MM.1S (cell line): ENCODE measurements around the gene TRIOBP.

Experiments used
- DNase-seq: peaks from one replicate; pipeline ENCODE4 v3.0.0-alpha.2; 2015
- H2AFZ ChIP-seq: fragments of 300-600 bp; sonication (generic); 2 replicates; pipeline ENCODE4 v1.6.0; 2016; ENCODE audit warnings: antibody characterized with exemption, low read length
- H3F3A ChIP-seq: fragments of 300-600 bp; sonication (generic); 2 replicates; pipeline ENCODE4 v1.6.1; 2016; ENCODE audit warnings: mild to moderate bottlenecking, antibody characterized with exemption, low read length, moderate library complexity, mixed read lengths; ENCODE audit not compliant: insufficient read depth
- H3K27ac ChIP-seq: fragments of 300-600 bp; sonication (generic); 2 replicates; pipeline ENCODE4 v1.5.1; 2016; ENCODE audit warnings: mild to moderate bottlenecking, low read length
- H3K27me3 ChIP-seq: fragments of 300-600 bp; sonication (generic); replicated peaks from 2 replicates; pipeline ENCODE4 v1.6.0; 2016; ENCODE audit warnings: low read length; ENCODE audit not compliant: insufficient read depth
- H3K36me3 ChIP-seq: fragments of 300-600 bp; sonication (generic); replicated peaks from 2 replicates; pipeline ENCODE4 v1.6.1; 2016; ENCODE audit warnings: mild to moderate bottlenecking, low read length, mixed read lengths; ENCODE audit not compliant: insufficient read depth
- H3K4me1 ChIP-seq: fragments of 300-600 bp; sonication (generic); 2 replicates; pipeline ENCODE4 v1.6.1; 2016; ENCODE audit warnings: low read length, mixed read lengths
- H3K4me2 ChIP-seq: fragments of 300-600 bp; sonication (generic); 2 replicates; pipeline ENCODE4 v1.6.0; 2016; ENCODE audit warnings: low read depth, low read length
- H3K4me3 ChIP-seq: fragments of 300-600 bp; sonication (generic); 2 replicates; pipeline ENCODE4 v1.5.1; 2016; ENCODE audit warnings: low read length, mixed read lengths
- H3K79me2 ChIP-seq: fragments of 300-600 bp; sonication (generic); 2 replicates; pipeline ENCODE4 v1.6.1; 2016; ENCODE audit warnings: mixed run types, low read length, mixed read lengths
- H3K9ac ChIP-seq: fragments of 300-600 bp; sonication (generic); 2 replicates; pipeline ENCODE4 v1.6.1; 2016; ENCODE audit warnings: low read length, mixed read lengths
- H3K9me2 ChIP-seq: fragments of 300-600 bp; sonication (generic); replicated peaks from 2 replicates; pipeline ENCODE4 v1.6.1; 2016; ENCODE audit warnings: mild to moderate bottlenecking, low read length, mixed read lengths; ENCODE audit not compliant: insufficient read depth
- H3K9me3 ChIP-seq: fragments of 300-600 bp; sonication (generic); replicated peaks from 2 replicates; pipeline ENCODE4 v1.6.1; 2016; ENCODE audit warnings: mild to moderate bottlenecking, low read length, mixed read lengths; ENCODE audit not compliant: insufficient read depth
- H4K20me1 ChIP-seq: fragments of 300-600 bp; sonication (generic); 2 replicates; pipeline ENCODE4 v1.6.1; 2016; ENCODE audit warnings: mild to moderate bottlenecking, low read length, moderate library complexity, mixed read lengths; ENCODE audit not compliant: insufficient read depth
- CTCF ChIP-seq: fragments of 300-600 bp; sonication (generic); IDR thresholded peaks from 2 replicates; pipeline ENCODE4 v1.5.1; 2016; ENCODE audit warnings: antibody characterized with exemption, low read length, mixed read lengths
- EZH2 ChIP-seq: fragments of 300-600 bp; sonication (generic); optimal IDR thresholded peaks from 2 replicates; pipeline ENCODE3; 2017; ENCODE audit warnings: low read depth, mild to moderate bottlenecking, antibody characterized with exemption, low read length, mixed read lengths
- EZH2phosphoT487 ChIP-seq: fragments of 300-600 bp; sonication (generic); IDR thresholded peaks from 2 replicates; pipeline ENCODE4 v1.6.1; 2018; ENCODE audit warnings: antibody characterized with exemption, low read length

TRIOBP gene

GRCh38 chr22:37709445-37709765, 12.6 kb downstream of the TRIOBP start:
- Histone ChIP-seq H3K9me2 (no peaks in the 10 kb centered on the region), H3K27me3 (no peaks in the 10 kb centered on the region), H3K27ac (no peak overlapping the region), H3K4me2 (no peak overlapping the region), H2AFZ (no peak overlapping the region), H3K36me3 (no peaks in the 10 kb centered on the region), H3K9ac (no peak overlapping the region), H4K20me1 (no peaks in the 10 kb centered on the region), H3F3A (no peaks in the 10 kb centered on the region), H3K9me3 (no peaks in the 10 kb centered on the region), H3K79me2 (no peaks in the 10 kb centered on the region), H3K4me1 (no peaks in the 10 kb centered on the region), H3K4me3 (no peak overlapping the region)
- DNase-seq, result no peak
- TF ChIP-seq EZH2 (no peak), EZH2phosphoT487 (no peak), CTCF (no peak)

GRCh38 chr22:37710675-37711074, 13.8 kb downstream of the TRIOBP start:
- no peak overlapping the region for H2AFZ ChIP-seq
- H3K27ac ChIP-seq, result no peak overlapping the region
- H3K9me2 ChIP-seq, result no peaks in the 10 kb centered on the region
- no peaks in the 10 kb centered on the region for H3K36me3 ChIP-seq
- H3K27me3 ChIP-seq, result no peaks in the 10 kb centered on the region
- no peaks in the 10 kb centered on the region for H3K79me2 ChIP-seq
- H3K4me3 ChIP-seq, result no peak overlapping the region
- no peaks in the 10 kb centered on the region for H3F3A ChIP-seq
- H3K9ac ChIP-seq, result no peak overlapping the region
- H3K4me1 ChIP-seq, result no peaks in the 10 kb centered on the region
- no peak for TF ChIP-seq CTCF
- no peak for TF ChIP-seq EZH2
- TF ChIP-seq EZH2phosphoT487, result no peak
- H3K9me3 ChIP-seq, result no peaks in the 10 kb centered on the region
- no peaks in the 10 kb centered on the region for H4K20me1 ChIP-seq
- no peak for DNase-seq
- H3K4me2 ChIP-seq, result no peak overlapping the region

GRCh38 chr22:37711490-37711889, 14.6 kb downstream of the TRIOBP start:
- H3K36me3 ChIP-seq, result no peaks in the 10 kb centered on the region
- no peak overlapping the region for H2AFZ ChIP-seq
- H3K4me2 ChIP-seq, result no peak overlapping the region
- H3K4me1 ChIP-seq, result no peaks in the 10 kb centered on the region
- no peaks in the 10 kb centered on the region; the same call in 1 of the 2 replicates for H3K27me3 ChIP-seq
- no peaks in the 10 kb centered on the region for H3K9me3 ChIP-seq
- TF ChIP-seq EZH2phosphoT487, result no peak
- TF ChIP-seq EZH2, result no peak
- TF ChIP-seq CTCF, result no peak
- H3K9me2 ChIP-seq, result no peaks in the 10 kb centered on the region
- no peak overlapping the region for H3K27ac ChIP-seq
- H3F3A ChIP-seq, result no peaks in the 10 kb centered on the region
- no peaks in the 10 kb centered on the region for H3K79me2 ChIP-seq
- DNase-seq, result no peak
- H4K20me1 ChIP-seq, result no peaks in the 10 kb centered on the region
- no peak overlapping the region for H3K4me3 ChIP-seq
- H3K9ac ChIP-seq, result no peak overlapping the region

- Histone ChIP-seq H3F3A (no peaks in the 10 kb centered on the region), H3K4me2 (no peak overlapping the region), H3K27ac (no peak overlapping the region), H3K4me3 (no peak overlapping the region), H3K79me2 (no peaks in the 10 kb centered on the region), H4K20me1 (no peaks in the 10 kb centered on the region), H3K36me3 (no peaks in the 10 kb centered on the region), H2AFZ (no peak overlapping the region), H3K9me2 (no peaks in the 10 kb centered on the region), H3K9me3 (no peaks in the 10 kb centered on the region), H3K4me1 (no peaks in the 10 kb centered on the region), H3K27me3 (no peaks in the 10 kb centered on the region; the same call in 1 of the 2 replicates), H3K9ac (no peak overlapping the region)
- no peak for DNase-seq
- TF ChIP-seq EZH2 (no peak), CTCF (no peak), EZH2phosphoT487 (no peak)
Measured at GRCh38 chr22:37713761-37714160, 16.9 kb downstream of the TRIOBP start.
